HG02938 (cell line): ENCODE measurements around the gene MAF.

Source experiments
- ATAC-seq: cut with Tn5 transposase; IDR thresholded peaks from one replicate; pipeline ENCODE4 v1.9.1; 2021; ENCODE audit warnings: mild to moderate bottlenecking, moderate library complexity; ENCODE audit not compliant: unreplicated experiment

MAF gene

GRCh38 chr16:79613009-79613408 lies 12.5 kb upstream of the MAF start:
- ATAC-seq: no peak

GRCh38 chr16:79612207-79612606 lies 11.7 kb upstream of the MAF start:
- no peak for ATAC-seq

GRCh38 chr16:79610771-79611170 lies 10.2 kb upstream of the MAF start:
- ATAC-seq: no peak

GRCh38 chr16:79609861-79610260 lies 9.3 kb upstream of the MAF start:
- ATAC-seq: no peak

- no peak for ATAC-seq
Observed at GRCh38 chr16:79608976-79609375, 8.4 kb upstream of the MAF start.

GRCh38 chr16:79607587-79607986 lies 7.0 kb upstream of the MAF start:
- no peak for ATAC-seq

GRCh38 chr16:79605999-79606398 lies 5.5 kb upstream of the MAF start:
- peak; percentile 78 for ATAC-seq

GRCh38 chr16:79603055-79603454 lies 2.5 kb upstream of the MAF start:
- ATAC-seq: no peak

GRCh38 chr16:79602628-79603014 lies 2.1 kb upstream of the MAF start:
- no peak for ATAC-seq

- ATAC-seq: no peak
Observed at GRCh38 chr16:79601931-79602627, 1.5 kb upstream of the MAF start.

- no peak for ATAC-seq
Observed at GRCh38 chr16:79601092-79601930, 774 bp upstream of the MAF start.

- no peak for ATAC-seq
Observed at GRCh38 chr16:79599837-79600637, 500 bp downstream of the MAF start.

GRCh38 chr16:79599256-79599836 lies 1.2 kb downstream of the MAF start:
- ATAC-seq: no peak

- ATAC-seq: no peak
Observed at GRCh38 chr16:79598348-79599181, 2.0 kb downstream of the MAF start.

GRCh38 chr16:79598063-79598347 lies 2.5 kb downstream of the MAF start:
- no peak for ATAC-seq

- ATAC-seq: no peak
Observed at GRCh38 chr16:79597277-79598062, 3.1 kb downstream of the MAF start.

- no peak for ATAC-seq
Observed at GRCh38 chr16:79595931-79596450, 4.5 kb downstream of the MAF start.

- ATAC-seq: no peak
Observed at GRCh38 chr16:79595231-79595641, 5.3 kb downstream of the MAF start.

- no peak for ATAC-seq
Observed at GRCh38 chr16:79593754-79594153, 6.8 kb downstream of the MAF start.
